Adrenal gland (tissue), 5 donors: ENCODE results near the gene MARK3.

ENCODE experiments used
- CTCF ChIP-seq, 6 experiments: fragments of 450-650 bp in 4 of 6; fragments of 200-600 bp in 2 of 6; sonication (generic) in 1 of 6; IDR thresholded peaks; 1 replicate in 5 of 6; 2 replicates in 1 of 6; pipeline versions ENCODE4 v1.5.1 to v1.8.0; 2016 to 2021; ENCODE audit warnings: antibody characterized with exemption in 6 of 6, mild to moderate bottlenecking in 2 of 6, moderate library complexity in 1 of 6
- POLR2A ChIP-seq, 2 donors: fragments of 450-650 bp; IDR thresholded peaks; one replicate each; pipeline ENCODE4 v1.6.1; 2017; ENCODE audit warnings: antibody characterized with exemption in 2 of 2, mild to moderate bottlenecking in 2 of 2, moderate library complexity in 1 of 2
- donor health status: DM: no; HTN: no; CAD: no.

- TF ChIP-seq CTCF (IDR thresholded peaks at IDR 0.05) (no peak), POLR2A (IDR thresholded peaks at IDR 0.05) (no peak)
Measured at GRCh38 chr14:103503296-103503695, 118.1 kb downstream of the MARK3 start.
